Testis (tissue), 5 donors: ENCODE measurements around the gene TUB. TPM values are rescaled to one million over a fixed set of nuclear protein-coding genes. Genes with fewer than 3 reads are reported as not detected.

Experiments
- DNase-seq: peaks from one replicate; pipeline ENCODE4 v3.0.0-alpha.2; 2019
- H3K27ac ChIP-seq, 2 donors: fragments of 200-600 bp; sonication (generic); one replicate each; pipeline ENCODE4 v1.5.1; 2019
- H3K27me3 ChIP-seq: fragments of 200-600 bp; sonication (generic); one replicate; pipeline ENCODE4 v1.5.1; 2019
- H3K36me3 ChIP-seq: fragments of 200-600 bp; sonication (generic); one replicate; pipeline ENCODE4 v1.5.1; 2017; ENCODE audit warnings: low read depth; ENCODE audit errors: missing control alignments
- H3K4me1 ChIP-seq: fragments of 200-600 bp; sonication (generic); one replicate; pipeline ENCODE4 v1.5.1; 2019
- H3K4me3 ChIP-seq, 2 donors: fragments of 200-600 bp; sonication (generic); one replicate each; pipeline ENCODE4 v1.5.1; 2017 to 2019
- H3K9me3 ChIP-seq: fragments of 200-600 bp; sonication (generic); one replicate; pipeline ENCODE4 v1.5.1; 2017
- CTCF ChIP-seq, 3 experiments: fragments of 450-650 bp in 2 of 3; fragments of 200-600 bp in 1 of 3; sonication (generic) in 1 of 3; IDR thresholded peaks; one replicate each; pipeline ENCODE4 v1.5.1; 2016 to 2019; ENCODE audit warnings: antibody characterized with exemption in 3 of 3, mild to moderate bottlenecking in 2 of 3, moderate library complexity in 1 of 3
- POLR2A ChIP-seq: fragments of 450-650 bp; IDR thresholded peaks from one replicate; pipeline ENCODE4 v1.6.1; 2017; ENCODE audit warnings: antibody characterized with exemption, mild to moderate bottlenecking, moderate library complexity
- WGBS, 2 donors: methylation state at CpG; one replicate each; pipeline ENCODE4 v1.1.5; 2018; 5-methylcytosine and 5-hydroxymethylcytosine counted together
- intact Hi-C: fragments of 100-400 bp; cut with DNase I; formaldehyde crosslinking; loops from one replicate; pipeline ENCODE4 v1.15.1; 2023; ENCODE audit warnings: low total_unique reads
- long read RNA-seq, 2 donors: transcript quantifications; one replicate each; lab custom pipeline, GENCODE V29; 2026
- polyA plus RNA-seq: library from polyadenylated mRNA; stranded (reverse); fragments of 350-450 nt; fragmentation: Illumina TruSeq; extraction: RNeasy Lipid Tissue Mini Kit (QIAGEN cat#74804); gene quantifications from one replicate; pipeline ENCODE4 v1.2.3, GENCODE V29; 2014; ENCODE audit warnings: low read depth, low replicate concordance; ENCODE audit not compliant: insufficient read depth
- total RNA-seq, 2 donors: library from RNA; depleted of rRNA; stranded (reverse); fragments of >200 nt; gene quantifications; one replicate each; pipeline ENCODE4 v1.2.3, GENCODE V29; 2016

Gene TUB, protein sequence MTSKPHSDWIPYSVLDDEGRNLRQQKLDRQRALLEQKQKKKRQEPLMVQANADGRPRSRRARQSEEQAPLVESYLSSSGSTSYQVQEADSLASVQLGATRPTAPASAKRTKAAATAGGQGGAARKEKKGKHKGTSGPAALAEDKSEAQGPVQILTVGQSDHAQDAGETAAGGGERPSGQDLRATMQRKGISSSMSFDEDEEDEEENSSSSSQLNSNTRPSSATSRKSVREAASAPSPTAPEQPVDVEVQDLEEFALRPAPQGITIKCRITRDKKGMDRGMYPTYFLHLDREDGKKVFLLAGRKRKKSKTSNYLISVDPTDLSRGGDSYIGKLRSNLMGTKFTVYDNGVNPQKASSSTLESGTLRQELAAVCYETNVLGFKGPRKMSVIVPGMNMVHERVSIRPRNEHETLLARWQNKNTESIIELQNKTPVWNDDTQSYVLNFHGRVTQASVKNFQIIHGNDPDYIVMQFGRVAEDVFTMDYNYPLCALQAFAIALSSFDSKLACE
- total RNA-seq (10 to 100 TPM; 15.6 to 16.5 TPM), polyA plus RNA-seq (8.9 TPM)
- long read RNA-seq, donor 1, partial matches to known transcripts, result 0 of 2 reads
- long read RNA-seq, donor 1, other reads (novel, unspliced or antisense), result 0 of 2 reads
- long read RNA-seq, donor 2, result 0 reads

DNA sequence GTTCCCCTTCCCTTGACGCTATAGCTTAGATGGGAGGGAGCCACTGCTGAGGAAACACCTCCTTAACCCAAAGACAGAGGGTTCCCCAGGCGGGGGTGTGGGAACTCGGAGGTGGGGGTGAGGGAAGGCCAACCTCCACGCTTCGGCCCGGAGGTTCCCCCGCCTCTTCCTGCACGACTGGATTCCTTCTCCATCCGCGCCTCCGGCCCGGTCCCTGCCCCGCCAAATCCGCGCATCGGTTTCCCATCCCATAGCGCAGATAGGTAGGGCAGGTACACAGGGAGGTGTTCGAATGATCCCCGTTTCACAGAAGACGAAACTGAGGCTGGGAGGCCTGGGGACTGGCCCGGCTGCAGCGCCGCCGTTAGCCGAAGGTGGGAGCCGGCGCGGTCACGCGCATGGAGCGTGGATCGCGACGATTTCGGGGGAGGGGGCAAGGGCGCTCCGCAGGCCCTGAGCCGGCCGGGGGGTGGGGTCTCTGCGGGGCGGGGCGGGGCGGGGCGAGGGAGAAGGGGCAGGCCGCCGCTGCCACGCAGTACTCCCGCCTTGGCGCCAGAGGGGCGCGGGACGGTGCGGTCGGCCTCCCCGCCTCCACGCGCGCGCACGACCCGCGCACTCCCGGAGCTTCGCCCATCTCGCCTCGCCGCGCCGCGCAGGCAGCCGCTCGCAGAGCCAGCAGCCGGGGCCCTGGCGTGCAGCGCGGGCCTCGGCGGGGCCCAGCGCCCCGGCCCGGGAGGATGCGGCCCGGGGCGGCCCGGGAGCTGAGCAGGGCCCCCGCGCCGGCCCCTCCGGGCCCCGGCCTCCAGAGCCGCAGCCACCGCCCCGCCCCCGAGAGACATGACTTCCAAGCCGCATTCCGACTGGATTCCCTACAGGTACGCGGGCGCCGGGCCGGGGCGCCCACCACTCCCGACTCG lies at the start of gene TUB:
Gene TUB, plus strand, starts transcription at position 538 of the 917 bp plus-strand sequence. Its CDS starts 300 bp downstream, at position 838.
- Histone ChIP-seq H3K27ac (peak within 1 kb of the TSS; percentile 55 to 73), H3K4me1 (peaks cover 9% of the 10 kb centered on the region), H3K27me3 (no peaks in the 10 kb centered on the region), H3K4me3 (peak within 1 kb of the TSS; percentile 53 to 67), H3K36me3 (no peaks in the 10 kb centered on the region), H3K9me3 (no peaks in the 10 kb centered on the region)
- peak; percentile 64 for DNase-seq
- intact Hi-C loops, result no loop called here
- TF ChIP-seq POLR2A (no peak), CTCF (IDR thresholded peaks at IDR 0.05) (no peak)
- WGBS, 2 donors, result 0% methylated on average over 3 to 35 of the region's 104 CpGs

GRCh38 chr11:8031248-8032115 lies 49.5 kb upstream of the TUB start:
- H3K4me3 ChIP-seq, result no peak overlapping the region
- no peaks in the 10 kb centered on the region for H3K27me3 ChIP-seq
- H3K27ac ChIP-seq, result no peak overlapping the region
- 78 to 87% methylated on average over 25 to 32 of the region's 32 CpGs for WGBS, 2 donors
- H3K36me3 ChIP-seq, result no peaks in the 10 kb centered on the region
- no peaks in the 10 kb centered on the region for H3K9me3 ChIP-seq
- intact Hi-C loops, result no loop called here
- DNase-seq, result no peak
- no peak for TF ChIP-seq POLR2A
- H3K4me1 ChIP-seq, result peaks cover 26% of the 10 kb centered on the region

GRCh38 chr11:8032122-8032521 lies 48.9 kb upstream of the TUB start:
- Histone ChIP-seq H3K4me1 (peaks cover 26% of the 10 kb centered on the region), H3K9me3 (no peaks in the 10 kb centered on the region), H3K27ac (no peak overlapping the region), H3K36me3 (no peaks in the 10 kb centered on the region), H3K27me3 (no peaks in the 10 kb centered on the region), H3K4me3 (no peak overlapping the region)
- WGBS, 2 donors, result 85 to 96% methylated on average over 10 of the region's 10 CpGs
- no peak for DNase-seq
- TF ChIP-seq POLR2A (no peak), CTCF (IDR thresholded peaks at IDR 0.05) (no peak)
- intact Hi-C loops, result no loop called here

GRCh38 chr11:8032576-8033304 lies 48.3 kb upstream of the TUB start:
- Histone ChIP-seq H3K27ac (peak overlapping the region in 1 of 2 donors; percentile 55), H3K4me1 (peaks cover 26% of the 10 kb centered on the region), H3K36me3 (no peaks in the 10 kb centered on the region), H3K9me3 (no peaks in the 10 kb centered on the region), H3K27me3 (no peaks in the 10 kb centered on the region), H3K4me3 (no peak overlapping the region)
- 38 to 45% methylated on average over 17 to 19 of the region's 20 CpGs for WGBS, 2 donors
- TF ChIP-seq CTCF (IDR thresholded peaks at IDR 0.05) (no peak), POLR2A (no peak)
- intact Hi-C loops, result no loop called here
- no peak for DNase-seq
